Measurements from ENCODE around the gene CSRP1.

CSRP1 gene

DNA sequence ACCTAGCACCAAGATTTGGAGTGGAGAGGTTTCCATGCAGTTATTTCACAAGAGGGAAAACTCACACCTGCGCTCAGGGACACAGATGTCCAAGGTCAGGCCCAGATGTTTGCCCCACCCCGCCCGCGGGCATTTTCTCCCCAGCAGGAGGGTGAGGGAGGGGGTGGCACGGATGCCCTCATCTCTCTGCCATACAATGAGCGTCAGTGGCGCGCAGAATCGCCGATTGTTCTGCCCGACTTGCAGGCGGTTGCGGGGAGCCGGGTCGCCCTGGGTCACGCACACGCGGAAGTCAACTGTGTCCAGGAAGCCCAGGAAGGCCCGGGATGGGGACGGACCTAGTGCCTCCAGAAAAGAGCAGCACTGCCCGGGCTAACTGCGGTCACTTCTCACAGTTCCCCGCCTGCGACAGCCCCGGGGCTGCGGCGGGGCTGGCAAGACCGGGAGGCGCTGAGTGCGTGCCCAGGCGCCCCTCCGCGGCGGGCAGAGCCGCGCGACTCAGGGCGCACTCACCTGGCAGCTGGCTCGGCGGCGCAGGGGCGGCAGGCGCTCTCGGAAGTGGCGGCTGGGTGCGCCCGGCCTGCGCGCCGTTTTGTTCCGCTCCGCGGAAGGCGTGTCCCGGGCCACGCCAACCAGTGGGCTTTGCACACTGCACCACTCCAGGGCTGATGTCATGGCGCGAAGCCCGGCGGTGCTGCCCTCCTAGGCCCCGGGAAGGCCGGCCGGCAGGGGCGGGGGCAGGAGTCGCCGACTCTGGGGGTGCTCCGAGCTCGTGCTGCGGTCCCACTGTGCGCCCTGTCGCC is at the start of gene CSRP1:
Gene CSRP1 (minus strand): TSS at position 567 of the 803 bp plus-strand sequence. CDS start 10,820 bp downstream, outside the sequence.
- Histone ChIP-seq H3K27ac (peak within 1 kb of the TSS; percentile 96 to 100), H3K4me3 (peak within 1 kb of the TSS; percentile 97)
- TF ChIP-seq, protein P1, sequence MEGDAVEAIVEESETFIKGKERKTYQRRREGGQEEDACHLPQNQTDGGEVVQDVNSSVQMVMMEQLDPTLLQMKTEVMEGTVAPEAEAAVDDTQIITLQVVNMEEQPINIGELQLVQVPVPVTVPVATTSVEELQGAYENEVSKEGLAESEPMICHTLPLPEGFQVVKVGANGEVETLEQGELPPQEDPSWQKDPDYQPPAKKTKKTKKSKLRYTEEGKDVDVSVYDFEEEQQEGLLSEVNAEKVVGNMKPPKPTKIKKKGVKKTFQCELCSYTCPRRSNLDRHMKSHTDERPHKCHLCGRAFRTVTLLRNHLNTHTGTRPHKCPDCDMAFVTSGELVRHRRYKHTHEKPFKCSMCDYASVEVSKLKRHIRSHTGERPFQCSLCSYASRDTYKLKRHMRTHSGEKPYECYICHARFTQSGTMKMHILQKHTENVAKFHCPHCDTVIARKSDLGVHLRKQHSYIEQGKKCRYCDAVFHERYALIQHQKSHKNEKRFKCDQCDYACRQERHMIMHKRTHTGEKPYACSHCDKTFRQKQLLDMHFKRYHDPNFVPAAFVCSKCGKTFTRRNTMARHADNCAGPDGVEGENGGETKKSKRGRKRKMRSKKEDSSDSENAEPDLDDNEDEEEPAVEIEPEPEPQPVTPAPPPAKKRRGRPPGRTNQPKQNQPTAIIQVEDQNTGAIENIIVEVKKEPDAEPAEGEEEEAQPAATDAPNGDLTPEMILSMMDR (IDR thresholded peaks at IDR 0.05): no peak
- DNase-seq (ENCODE audit: low spot score): peak; percentile 93

DNA sequence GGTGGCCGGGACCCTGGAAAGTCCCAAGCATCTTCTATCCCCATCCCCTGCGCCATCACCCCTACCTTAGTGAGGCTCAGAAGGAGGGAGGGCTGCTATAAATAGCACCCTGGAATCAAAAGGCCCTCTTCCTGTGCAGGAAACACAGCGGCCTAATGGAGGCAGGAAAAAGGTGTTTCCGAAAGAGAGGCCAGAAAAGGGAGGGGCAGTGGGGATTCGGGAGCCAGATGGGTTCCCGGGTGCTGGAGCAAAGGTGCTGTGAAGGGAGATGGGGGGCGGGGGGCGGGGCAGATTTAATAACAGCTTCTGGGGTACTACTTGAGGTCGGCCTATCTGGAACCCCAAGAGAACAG is 48.6 kb upstream of the CSRP1 start:
- no peak overlapping the region for H3K27ac ChIP-seq
- TF ChIP-seq, protein P1 (IDR thresholded peaks at IDR 0.05): no peak
- DNase-seq (ENCODE audit: low spot score): no peak
- no peak overlapping the region for H3K4me3 ChIP-seq

DNA sequence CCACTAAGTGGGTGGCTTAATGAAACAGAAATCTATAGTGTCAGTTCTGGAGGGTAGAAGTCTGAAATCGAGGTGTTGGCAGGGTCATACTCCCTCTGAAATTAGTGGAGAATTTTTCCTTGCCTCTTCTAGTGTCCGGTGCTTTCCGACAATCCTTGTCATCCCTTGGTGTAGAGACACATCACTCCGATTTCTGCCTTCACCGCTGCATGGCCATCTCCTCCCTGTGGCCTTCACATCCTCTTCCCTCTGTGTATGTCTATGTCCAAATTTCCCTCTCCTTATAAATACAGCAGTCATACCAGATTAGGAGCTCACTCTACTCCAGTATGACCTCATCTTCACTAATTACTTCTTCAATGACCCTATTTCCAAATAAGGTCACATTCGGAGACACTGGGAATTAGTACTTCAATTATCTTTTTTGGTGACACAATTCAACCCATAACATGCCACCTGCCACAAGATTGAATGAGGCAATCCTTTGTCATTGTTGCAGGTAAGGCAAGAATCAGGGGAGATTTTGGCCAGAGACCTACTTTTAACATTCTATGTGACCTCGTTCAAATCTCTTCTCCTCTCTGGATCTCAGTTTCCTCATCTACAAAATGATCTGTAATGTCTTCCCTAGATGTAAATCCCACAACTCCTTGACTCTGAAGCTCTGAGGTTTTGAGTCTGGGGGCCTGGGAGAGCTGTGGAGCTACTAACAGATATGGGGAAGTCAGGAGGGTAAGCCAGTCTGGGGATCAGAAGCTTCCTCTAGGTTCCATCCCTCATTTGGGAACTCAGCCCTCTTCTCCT is 48.1 kb upstream of the CSRP1 start:
- Histone ChIP-seq H3K27ac (peak overlapping the region in 1 of 2 donors; percentile 1), H3K4me3 (no peak overlapping the region)
- DNase-seq (ENCODE audit: low spot score): peak; percentile 19
- TF ChIP-seq, protein P1 (IDR thresholded peaks at IDR 0.05): no peak

DNA sequence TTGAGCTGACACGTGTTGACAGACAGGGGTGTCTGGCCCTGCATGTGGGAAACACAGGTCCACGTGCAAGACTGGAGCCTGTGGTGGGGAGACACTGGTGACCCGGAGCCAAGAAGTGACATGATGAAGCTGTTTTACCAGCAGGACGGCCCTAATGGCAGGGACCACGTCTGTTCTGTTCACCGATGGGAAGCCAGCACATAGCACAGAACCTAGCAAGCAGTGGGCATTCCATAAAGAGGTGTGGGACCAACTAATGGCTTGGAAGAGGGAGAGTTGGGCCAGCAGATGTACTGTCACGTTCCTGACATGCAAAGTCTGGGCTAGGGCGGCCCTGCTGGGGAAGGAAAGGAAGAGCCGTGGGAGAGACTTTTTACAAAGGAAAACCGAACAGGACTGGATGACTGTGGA is 47.3 kb upstream of the CSRP1 start:
- TF ChIP-seq, protein P1 (IDR thresholded peaks at IDR 0.05): no peak
- H3K27ac ChIP-seq: peak overlapping the region in 1 of 2 donors; percentile 1

DNA sequence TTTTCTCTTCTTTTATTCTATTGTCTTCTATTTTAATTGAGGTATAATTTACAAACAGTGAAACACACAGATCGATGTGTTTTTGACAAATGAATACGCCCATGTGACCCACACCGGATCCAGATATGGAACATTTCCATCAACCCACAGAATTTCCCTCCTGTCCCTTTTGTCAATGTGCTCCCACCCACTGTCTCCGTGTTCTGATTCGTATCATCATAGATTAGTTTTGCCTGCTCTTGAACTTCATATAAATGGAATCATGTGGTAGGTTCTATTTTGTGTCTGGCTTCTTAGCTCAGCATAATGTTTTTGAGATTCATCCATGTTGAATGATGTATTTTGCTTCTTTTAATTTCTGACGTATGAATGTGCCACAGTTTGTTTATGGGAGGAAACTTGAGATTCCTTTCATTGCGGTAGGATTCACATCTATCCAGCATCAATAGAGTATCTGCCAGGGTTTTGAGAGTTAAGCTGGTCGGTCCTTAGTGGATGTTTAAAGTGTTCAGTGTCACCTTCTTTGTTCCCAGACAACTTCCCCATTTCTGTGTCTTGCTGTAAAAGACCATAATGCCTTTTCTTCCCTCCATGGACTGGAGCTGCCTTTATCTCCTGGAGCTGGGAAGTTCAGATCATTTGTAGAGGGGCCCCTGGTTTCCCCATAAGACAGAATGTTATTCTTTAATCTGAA is 46.7 kb upstream of the CSRP1 start:
- TF ChIP-seq, protein P1 (IDR thresholded peaks at IDR 0.05): no peak
- H3K27ac ChIP-seq: peak overlapping the region in 1 of 2 donors; percentile 19
- no peak overlapping the region for H3K4me3 ChIP-seq
- DNase-seq (ENCODE audit: low spot score): no peak

More for the DNA sequence above, 47.3 kb upstream of the CSRP1 start:
- peak; percentile 62 for DNase-seq (ENCODE audit: low spot score)
- H3K4me3 ChIP-seq: no peak overlapping the region

DNA sequence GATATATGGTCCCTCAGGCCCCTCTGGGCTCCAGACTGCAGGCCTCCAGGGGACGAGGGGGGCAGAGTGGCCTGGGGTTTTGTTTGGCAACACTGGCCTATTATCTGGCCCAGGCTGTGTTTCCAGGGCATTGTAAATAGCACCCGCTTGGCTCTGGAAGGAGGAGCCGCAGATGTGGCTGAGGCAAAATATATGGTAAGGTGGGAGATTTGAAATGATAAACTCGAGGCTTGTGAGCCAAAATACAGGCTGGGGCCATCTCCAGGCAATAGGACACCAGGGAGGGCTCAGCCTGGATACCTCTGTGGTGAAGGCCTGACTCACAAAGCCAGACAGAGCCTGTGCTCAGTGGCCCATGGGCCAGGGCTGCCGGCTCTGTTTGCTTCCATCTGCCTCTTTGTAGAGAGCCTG is 46.0 kb upstream of the CSRP1 start:
- no peak for DNase-seq (ENCODE audit: low spot score)
- TF ChIP-seq, protein P1 (IDR thresholded peaks at IDR 0.05): no peak
- Histone ChIP-seq H3K4me3 (no peak overlapping the region), H3K27ac (peak overlapping the region in 1 of 2 donors; percentile 19)

Measured in coronary artery (tissue), 2 donors.